ENCODE measurements around the gene METTL2B.
"Not testable (repeated sequence)": the region's sequence is repeated elsewhere in the genome, so short reads cannot be mapped to it uniquely, and the experiment has no call there.

The METTL2B gene

DNA sequence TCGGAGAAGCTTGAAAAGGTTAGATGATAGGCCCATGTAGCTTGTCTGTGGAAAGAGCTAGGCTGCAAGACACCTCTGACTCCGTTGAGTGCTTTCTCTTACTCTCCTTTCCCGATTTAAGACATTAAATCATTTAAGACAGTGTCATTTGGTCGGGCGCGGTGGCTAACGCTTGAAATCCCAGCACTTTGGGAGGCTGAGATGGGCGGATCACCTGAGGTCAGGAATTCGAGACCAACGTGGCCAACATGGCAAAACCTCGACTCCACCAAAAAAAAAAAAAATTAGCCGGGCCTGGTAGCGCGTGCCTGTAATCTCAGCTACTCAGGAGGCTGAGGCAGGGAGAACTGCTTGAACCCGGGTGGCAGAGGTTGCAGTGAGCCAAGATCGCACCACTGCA, 52.6 kb downstream of the METTL2B start:
- DNase-seq = not testable (repeated sequence)

DNA sequence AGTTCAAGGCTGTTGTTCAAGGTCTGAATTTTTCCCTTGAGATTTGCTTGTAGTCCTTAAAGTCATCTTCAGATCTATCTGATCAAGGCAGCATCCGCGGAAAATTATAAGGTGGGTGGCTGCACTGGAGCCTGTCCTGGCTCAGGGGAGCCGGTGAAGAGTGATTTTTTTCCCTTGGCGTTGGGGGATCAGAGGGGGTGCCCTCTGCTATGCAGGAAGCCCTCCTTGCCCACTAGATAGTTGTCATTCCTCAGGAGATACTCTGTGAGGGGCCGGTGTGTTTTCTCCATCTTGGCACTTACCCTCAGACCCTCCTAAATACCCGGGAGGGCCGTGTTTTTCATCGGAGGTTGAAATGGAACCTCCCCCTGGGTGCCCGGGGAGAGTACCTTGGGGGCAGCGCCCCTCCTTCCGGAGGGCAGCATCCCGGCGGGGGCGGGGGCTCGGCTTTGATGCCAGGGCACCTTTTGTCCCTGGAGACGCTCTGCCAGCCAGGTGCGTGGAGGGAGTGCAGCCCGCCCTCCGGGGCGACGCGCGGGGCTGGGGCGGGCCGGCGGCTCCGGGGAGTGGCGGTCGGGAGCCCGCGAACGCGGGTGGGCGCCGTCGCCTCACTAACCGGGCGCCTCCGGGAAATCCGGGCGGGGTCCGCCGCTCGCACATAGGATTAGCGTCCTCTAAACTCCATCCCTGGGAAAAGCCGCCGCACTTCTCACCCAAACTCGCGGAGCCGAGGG, 53.7 kb downstream of the METTL2B start:
- peak; percentile 13 for DNase-seq

DNA sequence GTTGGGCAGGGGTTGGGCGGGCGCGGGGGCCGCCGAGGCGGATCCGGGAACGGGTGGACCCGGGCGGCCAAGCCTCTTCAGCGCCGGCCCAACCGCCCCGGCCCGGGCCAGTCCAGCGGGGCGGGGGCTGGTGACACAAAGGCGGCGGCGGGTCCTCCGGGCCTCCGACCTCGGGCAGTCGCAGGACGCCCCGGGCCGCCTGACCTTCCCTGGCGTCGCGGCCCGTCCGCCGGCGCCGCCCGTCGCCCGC, 54.2 kb downstream of the METTL2B start:
- no peak for DNase-seq

DNA sequence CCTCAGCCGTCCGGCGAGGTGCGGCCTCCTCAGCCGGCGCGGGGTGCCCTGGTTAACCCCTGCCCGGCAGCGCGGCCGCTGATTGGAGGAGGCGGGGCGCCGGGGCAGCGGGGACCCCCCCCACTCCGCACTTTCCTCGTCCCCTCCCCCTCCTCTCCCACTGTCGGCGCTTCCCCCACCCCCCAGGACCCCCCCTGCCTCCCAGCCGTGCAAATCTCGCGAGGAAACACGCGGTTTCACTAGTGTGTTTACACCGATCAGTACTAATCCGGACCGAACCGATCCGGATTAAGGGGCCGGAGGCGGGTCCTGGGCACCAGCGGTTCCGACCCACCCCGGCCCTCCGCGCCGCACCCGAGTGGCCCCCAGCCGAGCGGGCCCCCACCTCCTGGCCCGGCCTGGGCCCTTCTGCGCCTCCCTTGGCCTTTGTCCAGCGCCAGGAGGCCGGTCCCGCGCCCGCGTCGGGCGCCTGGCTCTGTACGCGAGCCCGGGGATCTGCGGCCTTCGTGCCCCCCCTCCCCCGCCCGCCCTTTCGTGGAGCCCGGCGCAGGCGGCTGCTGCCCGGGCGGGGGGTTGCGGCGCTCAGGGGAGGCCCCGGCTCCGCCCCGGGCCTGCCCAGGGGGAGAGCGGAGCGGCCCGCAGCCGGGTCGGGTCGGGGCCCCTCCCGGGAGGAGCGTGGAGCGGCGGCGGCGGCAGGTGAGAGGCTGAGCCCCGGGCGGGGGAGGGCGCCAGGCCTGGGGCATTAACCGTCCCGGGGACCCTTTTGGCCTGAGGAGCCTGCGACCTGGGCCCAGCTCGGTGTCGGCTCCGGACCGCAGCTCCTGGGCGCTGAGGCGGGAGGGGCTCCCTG, 54.8 kb downstream of the METTL2B start:
- DNase-seq = peak; percentile 66

DNA sequence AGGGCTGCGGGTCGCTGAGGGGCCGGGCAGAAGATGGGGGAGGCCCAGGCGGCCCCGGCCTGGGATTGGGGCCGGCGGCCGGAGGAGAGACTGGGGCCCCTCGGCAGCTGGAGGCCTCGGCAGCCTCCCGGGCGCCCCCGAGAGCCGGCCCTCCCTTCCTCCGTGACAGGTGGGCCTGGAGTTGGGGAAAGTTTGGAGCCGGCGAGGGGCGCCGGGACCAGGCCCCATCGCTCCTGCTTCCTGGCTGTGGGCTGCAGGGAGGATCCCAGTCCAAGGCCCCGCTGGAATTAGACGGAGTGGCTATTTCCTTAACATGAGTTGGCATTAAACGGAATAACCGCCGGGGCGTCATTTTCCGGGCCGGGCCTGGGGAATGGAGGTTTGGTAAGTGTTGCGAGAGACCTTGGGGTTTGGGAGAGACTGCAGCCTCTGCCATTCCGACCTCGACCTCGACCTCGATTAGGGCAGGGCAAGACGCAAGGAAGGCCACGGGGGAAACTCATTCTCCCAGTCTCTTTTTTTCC, 55.5 kb downstream of the METTL2B start:
- DNase-seq = not testable (repeated sequence)

DNA sequence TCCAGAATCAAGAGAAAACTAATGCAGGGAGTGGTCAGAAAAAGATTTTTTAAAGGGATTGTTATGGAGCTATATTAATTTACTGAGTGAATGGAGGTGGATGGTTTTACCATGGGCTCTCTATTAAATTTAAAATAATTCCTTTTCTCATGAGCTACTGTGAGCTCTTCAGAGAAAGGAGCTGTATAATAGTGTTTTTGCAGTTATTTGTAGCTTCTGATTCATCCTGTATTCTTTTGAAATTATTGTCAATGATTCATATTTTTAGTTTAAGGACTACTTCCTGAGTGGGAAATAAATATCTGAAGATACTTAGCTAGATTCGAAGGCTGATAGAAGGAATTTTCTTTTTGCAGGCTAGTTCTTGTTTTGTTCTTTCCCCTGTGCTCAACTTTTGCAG, 56.4 kb downstream of the METTL2B start:
- DNase-seq = not testable (repeated sequence)

DNA sequence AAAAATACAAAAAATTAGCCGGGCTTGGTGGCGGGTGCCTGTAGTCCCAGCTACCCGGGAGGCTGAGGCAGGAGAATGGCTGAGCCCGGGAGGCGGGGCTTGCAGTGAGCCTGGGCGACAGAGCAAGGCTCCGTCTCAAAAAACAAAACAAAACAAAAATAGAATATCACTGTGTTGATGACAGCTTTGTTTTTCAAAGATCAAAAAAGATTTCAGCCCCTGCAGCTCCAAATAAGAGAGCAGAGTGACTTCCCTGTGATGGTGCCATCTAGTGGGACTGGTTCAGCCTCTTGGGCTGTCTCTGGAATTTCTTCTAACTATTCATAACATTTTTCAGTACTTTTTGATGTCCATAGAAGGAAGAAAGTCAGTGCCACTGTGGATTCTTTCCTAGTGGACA, 60.9 kb downstream of the METTL2B start:
- DNase-seq = not testable (repeated sequence)

DNA sequence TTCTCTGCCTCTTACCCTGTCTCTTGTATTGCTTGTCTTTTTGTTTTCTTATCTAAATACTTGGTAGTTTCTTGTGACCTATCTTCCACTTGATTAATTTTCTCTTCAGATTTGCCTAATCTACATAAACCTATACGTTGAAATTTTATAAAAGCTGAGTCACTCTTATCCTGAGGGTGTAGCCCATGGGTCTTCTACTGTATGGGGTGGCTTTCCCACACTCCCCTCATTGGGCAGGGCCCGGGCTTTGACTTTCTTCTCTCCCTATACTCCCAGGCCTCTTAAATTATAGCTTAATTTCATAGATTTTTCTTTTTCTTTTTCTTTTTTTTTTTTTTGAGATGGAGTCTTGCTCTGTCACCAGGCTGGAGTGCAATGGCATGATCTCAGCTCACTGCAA, 66.0 kb downstream of the METTL2B start:
- not testable (repeated sequence) for DNase-seq

DNA sequence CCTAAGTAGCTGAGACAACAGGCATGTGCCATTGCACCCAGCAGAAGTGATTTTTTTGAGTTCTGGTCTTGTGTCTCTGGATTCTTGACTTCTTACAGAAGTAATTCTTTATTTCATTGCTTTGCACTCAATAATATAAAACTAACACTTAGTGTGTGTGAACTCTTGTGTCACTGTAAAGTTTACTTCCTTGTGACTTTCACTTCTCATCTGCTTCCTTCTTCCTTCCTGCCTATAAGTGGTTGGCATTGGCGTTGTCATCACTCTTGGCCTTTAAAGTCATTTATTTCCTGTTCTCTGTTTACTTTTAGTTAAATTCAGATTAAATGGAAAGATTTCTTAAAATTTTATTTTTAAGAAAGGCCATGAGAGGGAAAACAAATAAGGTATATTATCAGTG, 66.8 kb downstream of the METTL2B start:
- DNase-seq = not testable (repeated sequence)

DNA sequence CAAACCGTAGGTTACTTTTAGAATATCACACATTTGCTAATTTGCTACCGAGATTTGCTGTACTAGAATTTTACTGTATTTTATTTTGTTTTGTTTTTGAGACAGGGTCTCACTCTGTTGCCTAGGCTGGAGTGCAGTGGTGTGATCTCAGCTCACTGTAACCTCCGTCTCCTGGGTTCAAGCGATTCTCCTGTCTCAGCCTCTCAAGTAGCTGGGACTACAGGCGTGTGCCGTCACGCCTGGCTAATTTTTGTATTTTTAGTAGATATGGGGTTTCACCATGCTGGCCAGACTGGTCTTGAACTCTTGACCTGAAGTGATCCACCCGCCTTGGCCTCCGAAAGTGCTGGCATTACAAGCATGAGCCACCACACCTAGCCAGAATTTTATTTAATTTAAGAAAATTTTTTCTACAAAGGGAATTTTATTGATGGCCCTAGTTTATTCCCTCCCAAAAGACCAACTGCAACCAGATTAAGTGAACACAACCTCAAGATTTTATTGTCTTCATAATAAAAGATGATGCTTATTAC, 69.8 kb downstream of the METTL2B start:
- DNase-seq = not testable (repeated sequence)

DNA sequence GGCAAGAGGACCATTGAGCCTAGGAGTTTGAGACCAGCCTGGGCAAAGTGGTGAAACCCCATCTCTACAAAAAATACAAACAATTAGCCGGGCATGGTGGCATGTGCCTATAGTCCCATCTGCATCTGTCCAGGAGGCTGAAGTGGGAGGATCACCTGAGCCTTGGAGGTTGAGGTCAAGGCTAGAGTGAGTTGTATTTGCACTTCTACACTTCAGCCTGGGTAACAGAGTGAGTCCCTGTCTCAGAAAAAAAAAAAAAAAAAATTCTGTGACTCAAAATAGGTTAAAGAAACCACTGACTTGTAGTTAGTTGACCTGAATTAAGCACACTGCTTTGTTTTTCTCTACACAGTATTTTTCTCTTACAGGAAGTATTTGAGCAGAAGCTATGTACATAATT, 74.4 kb downstream of the METTL2B start:
- no peak for DNase-seq

DNA sequence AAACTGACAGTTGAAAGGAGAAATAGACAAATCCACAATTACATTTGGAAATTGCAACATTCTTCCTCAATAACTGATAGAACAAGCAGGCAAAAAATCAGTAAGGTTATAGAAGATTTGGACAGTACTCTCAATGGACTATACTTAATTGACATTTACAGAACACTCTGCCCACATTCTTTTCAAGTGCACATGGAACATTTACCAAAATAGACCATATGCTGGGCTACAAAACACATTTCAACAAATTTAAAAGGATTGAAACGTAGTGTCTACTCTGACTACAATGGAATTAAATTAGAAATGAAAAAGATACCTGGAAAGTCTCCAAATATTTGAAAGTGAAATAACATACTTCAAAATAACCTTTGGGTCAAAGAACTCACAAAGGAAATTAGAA, 77.8 kb downstream of the METTL2B start:
- not testable (repeated sequence) for DNase-seq
